Right renal pelvis (tissue), 4 donors: Measurements from ENCODE around the gene ATXN1. TPM values are rescaled to one million over a fixed set of nuclear protein-coding genes. Genes with fewer than 3 reads are reported as not detected.

Experiments
- DNase-seq, 4 donors: peaks; one replicate each; pipeline ENCODE4 v3.0.0-alpha.2; 2013; ENCODE audit warnings: low read depth in 4 of 4, low spot score in 3 of 4, missing footprints in 1 of 4
- polyA plus RNA-seq, 4 donors: library from polyadenylated mRNA; unstranded; fragments of 120-200 nt; gene quantifications; one replicate each; pipeline ENCODE4 v1.2.1, GENCODE V29; 2013; ENCODE audit not compliant: insufficient read length in 4 of 4

The ATXN1 gene
- polyA plus RNA-seq, 4 donors: 17.2 to 22.0 (median 20.8) TPM

GRCh38 chr6:16521528-16521927, 239.7 kb downstream of the ATXN1 start:
- DNase-seq: no peak

GRCh38 chr6:16519265-16520242, 241.7 kb downstream of the ATXN1 start:
- no peak for DNase-seq

GRCh38 chr6:16518265-16518664, 243.0 kb downstream of the ATXN1 start:
- DNase-seq: no peak

- no peak for DNase-seq
Observed at GRCh38 chr6:16514249-16514648, 247.0 kb downstream of the ATXN1 start.

GRCh38 chr6:16512544-16513290, 248.5 kb downstream of the ATXN1 start:
- DNase-seq: no peak

GRCh38 chr6:16511723-16512489, 249.4 kb downstream of the ATXN1 start:
- no peak for DNase-seq

- no peak for DNase-seq
Observed at GRCh38 chr6:16511040-16511660, 250.1 kb downstream of the ATXN1 start.

GRCh38 chr6:16510245-16510644, 251.0 kb downstream of the ATXN1 start:
- DNase-seq: no peak

- no peak for DNase-seq
Observed at GRCh38 chr6:16508959-16509358, 252.3 kb downstream of the ATXN1 start.

- no peak for DNase-seq
Observed at GRCh38 chr6:16505711-16506357, 255.4 kb downstream of the ATXN1 start.

GRCh38 chr6:16504609-16505008, 256.7 kb downstream of the ATXN1 start:
- DNase-seq: no peak

GRCh38 chr6:16503970-16504415, 257.3 kb downstream of the ATXN1 start:
- DNase-seq: no peak

GRCh38 chr6:16503241-16503775, 258.0 kb downstream of the ATXN1 start:
- DNase-seq: no peak

- DNase-seq: no peak
Observed at GRCh38 chr6:16498957-16499356, 262.3 kb downstream of the ATXN1 start.

GRCh38 chr6:16498237-16498636, 263.0 kb downstream of the ATXN1 start:
- DNase-seq: no peak

GRCh38 chr6:16496991-16497801, 264.1 kb downstream of the ATXN1 start:
- no peak for DNase-seq

- no peak for DNase-seq
Observed at GRCh38 chr6:16496210-16496609, 265.1 kb downstream of the ATXN1 start.

- no peak for DNase-seq
Observed at GRCh38 chr6:16494793-16495192, 266.5 kb downstream of the ATXN1 start.

GRCh38 chr6:16493802-16494201, 267.5 kb downstream of the ATXN1 start:
- no peak for DNase-seq
